Activated CD8-positive, alpha-beta T cell treated with anti-CD3 and anti-CD28 coated beads for 36 hours (primary cell): ENCODE data around the gene NEDD4L. TPM values are rescaled to one million over a fixed set of nuclear protein-coding genes. Genes with fewer than 3 reads are reported as not detected.

Source experiments
- ATAC-seq: fragments of 200-7000 bp; cut with Tn5 transposase; one replicate; pipeline ENCODE4 v1.10.0; 2021; ENCODE audit warnings: mild to moderate bottlenecking, moderate library complexity
- CTCF ChIA-PET: fragments of 350-600 bp; sonication (Branson Sonifier 250); formaldehyde crosslinking; loops from one replicate; lab custom pipeline; 2021; ENCODE audit warnings: antibody characterized with exemption; lab: Charles Lee
- POLR2A ChIA-PET: fragments of 350-600 bp; sonication (Branson Sonifier 250); formaldehyde crosslinking; loops from one replicate; lab custom pipeline; 2021; ENCODE audit warnings: antibody characterized with exemption; lab: Charles Lee
- DNase-seq: peaks from one replicate; pipeline ENCODE4 v3.0.0-alpha.2; 2020
- H3K27ac Mint-ChIP-seq: one replicate; pipeline ENCODE4 v1.8.0; 2021; ENCODE audit warnings: mild to moderate bottlenecking, mixed read lengths
- H3K27me3 Mint-ChIP-seq: one replicate; pipeline ENCODE4 v1.8.0; 2021; ENCODE audit warnings: mixed read lengths
- H3K36me3 Mint-ChIP-seq: one replicate; pipeline ENCODE4 v1.8.0; 2021; ENCODE audit warnings: low read depth, mixed read lengths
- H3K4me1 Mint-ChIP-seq: one replicate; pipeline ENCODE4 v1.8.0; 2021; ENCODE audit warnings: low read depth, mixed read lengths
- H3K4me3 Mint-ChIP-seq: one replicate; pipeline ENCODE4 v1.8.0; 2021; ENCODE audit warnings: mild to moderate bottlenecking, moderate library complexity, mixed read lengths
- H3K9me3 Mint-ChIP-seq: one replicate; pipeline ENCODE4 v1.8.0; 2021; ENCODE audit warnings: mixed read lengths
- intact Hi-C: fragments of 100-400 bp; cut with micrococcal nuclease; formaldehyde crosslinking; loops from one replicate; pipeline ENCODE4 v1.10.0; 2022
- total RNA-seq, 2 experiments: library from RNA; stranded (reverse); gene quantifications; one replicate each; pipeline ENCODE4 v1.2.3, GENCODE V29; 2021
- TF ChIP-seq, protein P1 (sequence below): fragments of 200-600 bp; IDR thresholded peaks from one replicate; pipeline ENCODE4 v1.8.0; 2022; ENCODE audit warnings: antibody characterized with exemption, mild to moderate bottlenecking

The NEDD4L gene
- total RNA-seq, 2 experiments from 2014 or later: 7.5 to 8.5 TPM

DNA sequence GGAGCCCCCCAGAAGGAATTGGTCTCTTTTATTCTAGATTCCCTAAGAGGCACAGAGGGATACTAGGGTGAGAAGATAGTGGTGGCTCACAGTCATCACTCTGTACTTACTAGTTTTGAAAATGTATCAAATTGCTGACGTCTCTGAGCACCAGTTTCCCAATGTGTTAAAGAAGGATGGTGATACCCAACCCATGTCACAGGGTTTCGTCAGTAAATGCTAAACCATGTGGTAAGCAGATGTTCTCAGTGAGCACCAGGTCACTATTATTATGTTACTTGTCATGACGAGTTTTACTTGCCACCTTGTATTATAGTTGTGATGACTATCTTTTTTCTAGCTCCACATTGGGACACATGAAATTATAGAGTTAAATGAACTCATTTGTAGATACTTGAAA lies 54.7 kb downstream of the NEDD4L start:
- no peaks in the 10 kb centered on the region for H3K36me3 Mint-ChIP-seq
- ChIA-PET POLR2A (no interaction called here), CTCF (no interaction called here)
- no peak overlapping the region for H3K4me3 Mint-ChIP-seq
- intact Hi-C loops: no loop called here
- H3K27ac Mint-ChIP-seq: no peak overlapping the region
- TF ChIP-seq, protein P1, sequence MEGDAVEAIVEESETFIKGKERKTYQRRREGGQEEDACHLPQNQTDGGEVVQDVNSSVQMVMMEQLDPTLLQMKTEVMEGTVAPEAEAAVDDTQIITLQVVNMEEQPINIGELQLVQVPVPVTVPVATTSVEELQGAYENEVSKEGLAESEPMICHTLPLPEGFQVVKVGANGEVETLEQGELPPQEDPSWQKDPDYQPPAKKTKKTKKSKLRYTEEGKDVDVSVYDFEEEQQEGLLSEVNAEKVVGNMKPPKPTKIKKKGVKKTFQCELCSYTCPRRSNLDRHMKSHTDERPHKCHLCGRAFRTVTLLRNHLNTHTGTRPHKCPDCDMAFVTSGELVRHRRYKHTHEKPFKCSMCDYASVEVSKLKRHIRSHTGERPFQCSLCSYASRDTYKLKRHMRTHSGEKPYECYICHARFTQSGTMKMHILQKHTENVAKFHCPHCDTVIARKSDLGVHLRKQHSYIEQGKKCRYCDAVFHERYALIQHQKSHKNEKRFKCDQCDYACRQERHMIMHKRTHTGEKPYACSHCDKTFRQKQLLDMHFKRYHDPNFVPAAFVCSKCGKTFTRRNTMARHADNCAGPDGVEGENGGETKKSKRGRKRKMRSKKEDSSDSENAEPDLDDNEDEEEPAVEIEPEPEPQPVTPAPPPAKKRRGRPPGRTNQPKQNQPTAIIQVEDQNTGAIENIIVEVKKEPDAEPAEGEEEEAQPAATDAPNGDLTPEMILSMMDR: no peak
- H3K27me3 Mint-ChIP-seq: peaks cover 3% of the 10 kb centered on the region
- DNase-seq (no peak), ATAC-seq (no peak)
- no peaks in the 10 kb centered on the region for H3K4me1 Mint-ChIP-seq
- no peaks in the 10 kb centered on the region for H3K9me3 Mint-ChIP-seq

DNA sequence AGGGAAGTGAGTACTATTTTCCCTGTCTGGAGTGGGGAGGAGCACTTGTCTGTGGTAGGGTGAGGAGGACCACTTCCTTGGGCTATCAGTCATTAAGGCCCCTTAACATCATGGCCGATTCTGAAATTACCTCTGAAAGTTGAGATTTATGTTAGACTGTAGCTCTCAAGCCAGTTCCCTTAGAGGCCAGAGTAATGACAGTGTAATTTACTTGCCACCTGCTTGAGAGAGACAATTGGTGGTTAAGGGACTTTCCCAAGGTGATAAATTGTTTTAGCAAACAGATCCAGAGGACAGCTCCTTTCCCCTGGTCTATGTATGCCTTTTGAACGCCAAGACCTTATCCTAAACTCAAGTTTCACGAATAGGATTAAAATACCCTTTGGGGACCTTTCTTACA lies 56.1 kb downstream of the NEDD4L start:
- TF ChIP-seq, protein P1: no peak
- POLR2A ChIA-PET: no interaction called here
- H3K27me3 Mint-ChIP-seq: peaks cover 6% of the 10 kb centered on the region
- no peaks in the 10 kb centered on the region for H3K4me1 Mint-ChIP-seq
- CTCF ChIA-PET: no interaction called here
- no peaks in the 10 kb centered on the region for H3K9me3 Mint-ChIP-seq
- intact Hi-C loops: no loop called here
- H3K27ac Mint-ChIP-seq: no peak overlapping the region
- no peaks in the 10 kb centered on the region for H3K36me3 Mint-ChIP-seq
- H3K4me3 Mint-ChIP-seq: no peak overlapping the region
- ATAC-seq (no peak), DNase-seq (no peak)

DNA sequence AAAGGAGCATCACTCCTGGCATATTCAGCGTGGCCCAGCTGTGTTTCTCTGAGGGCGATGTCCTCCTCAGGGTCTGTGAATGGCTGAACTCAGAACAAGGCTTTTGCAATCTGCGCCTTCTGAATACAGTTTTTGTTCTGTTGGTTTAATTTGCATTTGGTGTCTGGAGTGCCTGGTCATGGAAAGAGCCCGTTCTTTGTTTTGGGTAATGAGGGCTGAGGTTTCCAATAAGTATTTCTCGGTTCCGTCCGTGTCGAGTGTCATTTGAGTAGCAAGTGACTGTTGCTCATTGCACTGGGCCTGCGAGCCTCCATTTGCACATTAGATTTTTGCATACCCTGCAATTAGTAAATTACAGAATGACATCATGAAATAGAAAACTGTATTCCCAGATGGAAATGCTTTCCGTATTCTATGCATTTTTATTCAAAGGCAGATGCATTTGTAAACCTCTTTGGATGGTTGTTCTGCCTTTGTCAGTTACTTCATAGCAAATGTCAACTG lies 57.3 kb downstream of the NEDD4L start:
- ChIA-PET POLR2A (no interaction called here), CTCF (interaction anchor here (1.0 kb wide), 1 partner anchor 11 kb away, joined by 3 read pairs; no protein-coding TSS in a partner anchor)
- Mint-ChIP-seq H3K36me3 (no peaks in the 10 kb centered on the region), H3K27me3 (peaks cover 6% of the 10 kb centered on the region), H3K27ac (no peak overlapping the region), H3K9me3 (no peaks in the 10 kb centered on the region), H3K4me1 (no peaks in the 10 kb centered on the region), H3K4me3 (no peak overlapping the region)
- ATAC-seq (no peak), DNase-seq (no peak)
- intact Hi-C loops: no loop called here
- TF ChIP-seq, protein P1: no peak

DNA sequence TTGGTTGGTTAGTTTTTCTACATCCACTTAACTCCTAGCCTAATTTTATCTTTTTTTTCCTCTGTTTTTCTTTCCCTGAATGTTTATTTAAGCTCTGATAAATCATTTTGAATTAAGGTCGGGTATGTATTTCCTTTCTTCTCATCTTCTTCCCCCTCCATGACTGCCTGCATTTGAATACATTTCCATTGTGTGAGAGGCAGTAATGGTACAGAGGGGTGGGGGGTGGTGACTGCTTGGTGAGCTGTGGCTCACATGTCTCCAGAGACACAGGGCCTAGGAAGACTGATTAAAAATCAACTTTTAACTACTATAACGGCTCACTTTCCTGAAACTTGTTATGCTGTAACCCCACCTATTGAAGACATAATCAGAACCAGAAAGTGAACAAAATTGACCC lies 58.0 kb downstream of the NEDD4L start:
- H3K27ac Mint-ChIP-seq: no peak overlapping the region
- no peaks in the 10 kb centered on the region for H3K4me1 Mint-ChIP-seq
- ChIA-PET CTCF (interaction anchor here (1.0 kb wide), 1 partner anchor 11 kb away, joined by 3 read pairs; no protein-coding TSS in a partner anchor), POLR2A (no interaction called here)
- intact Hi-C loops: no loop called here
- H3K4me3 Mint-ChIP-seq: no peak overlapping the region
- no peaks in the 10 kb centered on the region for H3K36me3 Mint-ChIP-seq
- TF ChIP-seq, protein P1: no peak
- H3K9me3 Mint-ChIP-seq: no peaks in the 10 kb centered on the region
- DNase-seq: no peak
- ATAC-seq: no peak
- H3K27me3 Mint-ChIP-seq: peaks cover 6% of the 10 kb centered on the region

DNA sequence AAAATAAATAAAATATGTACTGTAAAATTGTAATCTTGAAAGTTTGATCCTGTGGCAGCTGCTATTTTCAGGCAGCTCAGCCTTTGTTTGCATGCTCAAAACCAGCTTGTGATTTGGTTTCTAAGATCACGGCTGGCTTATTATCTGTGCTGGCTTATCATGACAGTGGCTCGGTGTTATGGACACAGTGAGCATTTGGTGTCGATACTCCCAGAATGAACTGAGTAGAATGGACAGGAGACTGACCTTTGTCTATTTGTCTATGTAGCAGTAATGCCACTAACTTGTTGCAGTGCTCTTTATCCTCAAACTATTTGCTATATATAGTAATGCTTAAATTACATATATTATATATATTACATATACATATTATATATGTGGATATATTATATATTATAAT lies 58.8 kb downstream of the NEDD4L start:
- DNase-seq (no peak), ATAC-seq (no peak)
- Mint-ChIP-seq H3K27ac (no peak overlapping the region), H3K27me3 (peaks cover 6% of the 10 kb centered on the region), H3K4me1 (no peaks in the 10 kb centered on the region), H3K36me3 (no peaks in the 10 kb centered on the region), H3K9me3 (no peaks in the 10 kb centered on the region), H3K4me3 (no peak overlapping the region)
- TF ChIP-seq, protein P1: no peak
- intact Hi-C loops: no loop called here
- POLR2A ChIA-PET: no interaction called here
- CTCF ChIA-PET: interaction anchor here (1.4 to 1.5 kb wide), 2 partner anchors 10 to 78 kb away, joined by 3 read pairs; no protein-coding TSS in a partner anchor
